KMS-11 (cell line): ENCODE data around the gene OBSL1.

Experiments
- H2AFZ ChIP-seq: fragments of 200-600 bp; sonication (generic); 2 replicates; pipeline ENCODE4 v1.6.1; 2016; ENCODE audit warnings: antibody characterized with exemption, mixed run types, low read depth
- H3K27ac ChIP-seq: fragments of 200-600 bp; sonication (generic); 2 replicates; pipeline ENCODE4 v1.6.1; 2016; ENCODE audit warnings: mild to moderate bottlenecking, mixed run types
- H3K27me3 ChIP-seq: fragments of 200-600 bp; sonication (generic); 2 replicates; pipeline ENCODE4 v1.6.1; 2017; ENCODE audit warnings: mild to moderate bottlenecking, low read depth, mixed run types, moderate library complexity; ENCODE audit not compliant: insufficient read depth
- H3K36me3 ChIP-seq: fragments of 200-600 bp; sonication (generic); 2 replicates; pipeline ENCODE4 v1.6.1; 2017; ENCODE audit warnings: mild to moderate bottlenecking, mixed run types; ENCODE audit not compliant: insufficient read depth
- H3K4me1 ChIP-seq: fragments of 200-600 bp; sonication (generic); 2 replicates; pipeline ENCODE4 v1.6.1; 2016; ENCODE audit warnings: mild to moderate bottlenecking, low read depth, mixed run types; ENCODE audit not compliant: poor library complexity, severe bottlenecking
- H3K4me2 ChIP-seq: fragments of 200-600 bp; sonication (generic); 2 replicates; pipeline ENCODE4 v1.7.0; 2016; ENCODE audit warnings: mild to moderate bottlenecking, mixed run types
- H3K4me3 ChIP-seq: fragments of 200-600 bp; sonication (generic); IDR thresholded peaks from 2 replicates; pipeline ENCODE4 v1.6.1; 2017; ENCODE audit warnings: low read depth, low read length, mixed read lengths; ENCODE audit not compliant: insufficient read depth
- H3K79me2 ChIP-seq: fragments of 200-600 bp; sonication (generic); 2 replicates; pipeline ENCODE4 v1.6.1; 2016; ENCODE audit warnings: low read depth, mixed run types; ENCODE audit not compliant: insufficient read depth
- H3K9ac ChIP-seq: fragments of 200-600 bp; sonication (generic); 2 replicates; pipeline ENCODE4 v1.6.1; 2016; ENCODE audit warnings: mild to moderate bottlenecking, mixed run types
- H4K20me1 ChIP-seq: fragments of 200-600 bp; sonication (generic); 2 replicates; pipeline ENCODE4 v1.6.1; 2016; ENCODE audit warnings: mild to moderate bottlenecking, mixed run types; ENCODE audit not compliant: insufficient read depth
- CTCF ChIP-seq: fragments of 200-600 bp; sonication (generic); conservative IDR thresholded peaks from 2 replicates; pipeline ENCODE4 v1.6.1; 2017; ENCODE audit warnings: low read depth, mild to moderate bottlenecking, antibody characterized with exemption, low read length, moderate library complexity, mixed read lengths

The OBSL1 gene

GRCh38 chr2:219522111-219523030 is 49.0 kb downstream of the OBSL1 start:
- H3K27me3 ChIP-seq = peaks cover 92% of the 10 kb centered on the region
- H3K79me2 ChIP-seq = no peaks in the 10 kb centered on the region
- H4K20me1 ChIP-seq = no peaks in the 10 kb centered on the region
- no peak overlapping the region for H3K9ac ChIP-seq
- H3K4me1 ChIP-seq = no peaks in the 10 kb centered on the region
- H3K4me2 ChIP-seq = no peak overlapping the region
- TF ChIP-seq CTCF = no peak
- H3K4me3 ChIP-seq = no peak overlapping the region
- no peak overlapping the region for H2AFZ ChIP-seq
- H3K27ac ChIP-seq = no peak overlapping the region
- no peaks in the 10 kb centered on the region for H3K36me3 ChIP-seq

- no peaks in the 10 kb centered on the region for H3K79me2 ChIP-seq
- no peaks in the 10 kb centered on the region for H3K4me1 ChIP-seq
- peak; percentile 51 for TF ChIP-seq CTCF
- H3K9ac ChIP-seq = no peak overlapping the region
- H3K4me2 ChIP-seq = no peak overlapping the region
- H2AFZ ChIP-seq = no peak overlapping the region
- no peaks in the 10 kb centered on the region for H4K20me1 ChIP-seq
- H3K4me3 ChIP-seq = no peak overlapping the region
- H3K27me3 ChIP-seq = peaks cover 92% of the 10 kb centered on the region
- H3K27ac ChIP-seq = no peak overlapping the region
- H3K36me3 ChIP-seq = no peaks in the 10 kb centered on the region
Observed at GRCh38 chr2:219521066-219521880, 50.1 kb downstream of the OBSL1 start.

GRCh38 chr2:219520079-219520478 is 51.3 kb downstream of the OBSL1 start:
- no peak overlapping the region for H3K27ac ChIP-seq
- no peaks in the 10 kb centered on the region for H3K36me3 ChIP-seq
- H3K27me3 ChIP-seq = peaks cover 92% of the 10 kb centered on the region
- TF ChIP-seq CTCF = no peak
- H3K4me2 ChIP-seq = no peak overlapping the region
- H4K20me1 ChIP-seq = no peaks in the 10 kb centered on the region
- no peak overlapping the region for H2AFZ ChIP-seq
- no peak overlapping the region for H3K9ac ChIP-seq
- H3K79me2 ChIP-seq = no peaks in the 10 kb centered on the region
- H3K4me1 ChIP-seq = no peaks in the 10 kb centered on the region
- H3K4me3 ChIP-seq = no peak overlapping the region

GRCh38 chr2:219519526-219519916 is 51.8 kb downstream of the OBSL1 start:
- Histone ChIP-seq H2AFZ (no peak overlapping the region), H3K4me3 (no peak overlapping the region), H4K20me1 (no peaks in the 10 kb centered on the region), H3K27me3 (peaks cover 91% of the 10 kb centered on the region), H3K27ac (no peak overlapping the region), H3K4me1 (no peaks in the 10 kb centered on the region), H3K4me2 (no peak overlapping the region), H3K36me3 (no peaks in the 10 kb centered on the region), H3K9ac (no peak overlapping the region), H3K79me2 (no peaks in the 10 kb centered on the region)
- TF ChIP-seq CTCF = no peak
